ENCODE measurements around the gene SSB. TPM values are rescaled to one million over a fixed set of nuclear protein-coding genes. Genes with fewer than 3 reads are reported as not detected.
"Not testable (repeated sequence)": the region's sequence is repeated elsewhere in the genome, so short reads cannot be mapped to it uniquely, and the experiment has no call there.

The SSB gene
- total RNA-seq (2014; rRNA removed; shearing (Covaris generic)) = 172 and 179 TPM in 2 replicates

GRCh38 chr2:169798718-169799592 is at the start of gene SSB:
Gene SSB, plus strand, starts transcription at chr2:169798871. Its CDS starts 2,090 bp downstream, at chr2:169800961.
- peak; percentile 96 for DNase-seq (ENCODE audit: low read depth)

DNA sequence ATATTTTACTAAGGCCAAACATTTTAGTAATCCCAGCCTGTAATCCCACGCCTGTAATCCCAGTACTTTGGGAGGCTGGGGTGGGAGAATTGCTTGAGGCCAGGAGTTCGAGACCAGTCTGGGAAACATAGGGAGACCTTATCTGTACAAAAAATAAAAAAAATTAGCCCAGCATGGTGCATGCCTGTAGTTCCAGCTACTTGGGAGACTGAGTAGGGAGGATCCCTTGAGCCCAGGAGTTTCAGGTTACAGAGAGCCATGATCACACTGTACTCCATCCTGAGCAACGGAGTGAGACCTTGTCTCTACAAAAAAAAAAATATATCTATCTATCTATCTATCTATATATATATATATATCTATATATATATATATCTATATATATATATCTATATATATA is 45.9 kb upstream of the SSB start:
- DNase-seq (ENCODE audit: low read depth) = no peak

DNA sequence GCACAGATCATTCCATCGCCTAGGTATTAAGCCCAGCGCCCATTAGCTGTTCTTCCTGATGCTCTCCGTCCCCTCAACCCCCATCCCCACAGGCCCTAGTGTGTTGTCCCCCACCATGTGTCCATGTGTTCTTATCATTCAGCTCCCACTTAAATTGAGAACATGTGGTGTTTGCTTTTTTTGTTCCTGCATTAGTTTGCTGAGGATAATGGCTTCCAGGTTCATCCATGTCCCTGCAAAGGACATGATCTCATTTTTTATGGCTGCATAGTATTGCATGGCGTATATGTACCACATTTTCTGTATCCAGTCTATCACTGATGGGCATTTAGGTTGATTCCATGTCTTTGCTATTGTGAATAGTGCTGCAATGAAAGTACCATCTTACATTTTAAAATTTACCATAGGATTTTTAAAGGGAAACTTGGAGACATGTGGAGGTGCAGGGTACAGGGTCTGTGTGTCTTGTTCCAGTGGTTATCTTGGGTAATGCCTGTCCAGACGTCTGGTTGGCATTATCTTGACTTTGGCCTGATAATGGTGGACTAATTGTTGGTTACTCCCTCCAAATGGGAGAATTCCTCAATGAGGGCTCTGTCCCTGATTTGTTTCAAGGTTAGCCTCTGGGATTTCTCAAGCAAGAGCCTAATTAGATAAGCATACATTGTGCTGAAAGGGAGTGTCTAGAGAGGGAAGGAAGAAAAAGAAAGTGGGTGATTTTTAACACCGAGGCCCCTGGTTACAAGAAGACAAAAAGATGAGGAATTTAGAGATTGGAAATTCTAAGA is 43.4 kb upstream of the SSB start:
- DNase-seq (ENCODE audit: low read depth) = no peak

DNA sequence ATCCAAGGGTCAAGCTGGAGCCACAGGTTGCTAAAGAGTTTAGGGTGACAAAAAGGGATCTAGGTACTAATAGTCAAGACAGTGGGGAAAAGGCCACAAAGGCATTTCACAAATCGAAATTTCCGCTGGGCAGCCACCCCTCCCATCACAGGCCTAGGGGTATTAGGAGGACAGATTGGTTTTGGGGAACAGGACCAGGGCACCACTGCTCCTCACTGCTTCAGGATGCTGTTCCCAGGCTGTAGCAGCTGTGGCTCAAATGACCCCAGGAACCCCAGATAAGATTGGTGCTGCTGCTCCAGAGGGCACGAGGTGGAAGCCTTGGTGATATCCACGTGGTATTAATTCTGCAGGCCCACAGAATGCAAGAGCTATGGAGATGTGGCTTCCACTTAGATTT is 42.3 kb upstream of the SSB start:
- DNase-seq (ENCODE audit: low read depth) = no peak

- no peak for DNase-seq (ENCODE audit: low read depth)
Measured at GRCh38 chr2:169757356-169757755, 41.3 kb upstream of the SSB start.

GRCh38 chr2:169757778-169758177 is 40.9 kb upstream of the SSB start:
- no peak for DNase-seq (ENCODE audit: low read depth)

DNA sequence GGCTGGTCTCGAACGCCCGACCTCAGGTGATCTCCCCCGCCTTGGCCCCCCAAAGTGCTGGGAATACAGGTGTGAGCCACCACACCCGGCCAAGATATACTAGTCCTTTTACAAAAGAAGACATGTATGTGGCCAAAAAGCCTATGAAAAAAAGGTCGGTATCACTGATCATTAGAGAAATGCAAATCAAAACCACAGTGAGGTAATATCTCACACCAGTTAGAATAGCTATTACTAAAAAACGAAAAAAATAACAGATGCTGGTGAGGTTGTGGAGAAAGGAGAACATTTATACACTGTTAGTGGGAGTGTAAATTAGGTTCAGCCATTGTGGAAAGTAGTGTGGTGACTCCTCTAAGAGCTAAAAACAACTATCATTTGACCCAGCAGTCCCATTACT is 38.7 kb upstream of the SSB start:
- DNase-seq (ENCODE audit: low read depth) = no peak

DNA sequence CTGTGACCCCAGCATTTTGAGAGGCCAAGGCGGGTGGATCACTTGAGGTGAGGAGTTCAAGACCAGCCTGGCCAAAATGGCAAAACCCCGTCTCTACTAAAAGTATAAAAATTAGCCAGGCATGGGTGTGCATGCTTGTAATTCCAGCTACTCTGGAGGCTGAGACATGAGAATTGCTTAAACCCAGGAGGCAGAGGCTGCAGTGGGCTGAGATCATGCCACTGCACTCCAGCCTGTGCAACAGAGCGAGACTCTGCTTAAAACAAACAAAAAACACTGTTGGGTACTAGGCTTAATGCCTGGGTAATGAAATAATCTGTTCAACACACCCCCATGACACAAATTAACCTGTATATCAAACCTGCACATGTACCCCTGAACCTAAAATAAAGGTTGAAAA is 37.9 kb upstream of the SSB start:
- DNase-seq (ENCODE audit: low read depth) = not testable (repeated sequence)

DNA sequence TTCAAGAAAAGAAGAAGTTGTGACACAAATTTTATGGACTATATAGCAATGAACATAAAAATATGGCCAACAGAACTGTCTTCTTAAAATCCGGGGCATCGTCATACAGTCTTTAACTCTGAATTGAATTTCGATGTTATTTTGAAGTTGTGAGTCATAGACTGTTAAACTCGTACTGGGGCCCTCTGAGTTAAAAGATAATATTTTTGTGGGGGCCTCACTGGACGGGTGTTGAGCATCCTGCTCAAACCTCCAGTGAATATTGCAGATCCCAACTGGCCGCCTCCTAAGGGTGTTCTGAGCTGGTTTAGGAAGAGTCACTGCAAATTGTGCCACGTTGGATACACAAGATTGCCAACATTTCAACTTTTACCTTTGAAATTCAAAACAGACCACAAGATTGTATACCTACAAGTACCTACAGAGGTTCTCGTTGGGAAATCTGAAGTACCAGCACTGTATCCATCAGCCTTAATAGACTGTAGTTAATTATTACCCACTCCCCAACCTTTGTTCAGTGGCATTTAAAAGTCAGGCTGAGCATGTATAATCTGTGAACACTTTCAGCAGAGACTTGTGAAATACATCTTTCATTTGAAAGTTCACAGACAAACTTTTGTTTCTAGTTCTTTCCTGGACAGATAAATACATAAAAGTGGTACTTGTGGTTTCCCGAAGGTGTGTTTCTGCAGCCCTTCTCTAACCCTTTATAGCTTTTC is 37.3 kb upstream of the SSB start:
- no peak for DNase-seq (ENCODE audit: low read depth)

- DNase-seq (ENCODE audit: low read depth) = no peak
Measured at GRCh38 chr2:169761970-169762292, 36.7 kb upstream of the SSB start.

DNA sequence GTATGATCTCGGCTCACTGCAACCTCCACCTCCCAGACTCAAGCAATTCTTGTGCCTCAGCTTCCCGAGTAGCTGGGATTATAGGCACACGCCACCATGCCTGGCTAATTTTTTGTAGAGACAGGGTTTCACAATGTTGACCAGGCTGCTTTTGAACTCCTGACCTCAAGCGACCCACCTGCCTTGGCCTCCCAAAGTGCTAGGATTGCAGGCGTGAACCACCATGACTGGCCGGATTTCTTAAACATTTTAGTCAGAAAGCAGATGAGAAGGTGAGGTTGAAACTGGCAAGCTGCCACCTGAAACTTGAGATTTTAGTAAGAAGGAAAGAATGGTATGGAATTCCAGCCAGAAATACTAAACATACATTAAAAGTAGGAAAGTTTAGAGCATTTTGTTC is 33.1 kb upstream of the SSB start:
- DNase-seq (ENCODE audit: low read depth) = peak; percentile 46

DNA sequence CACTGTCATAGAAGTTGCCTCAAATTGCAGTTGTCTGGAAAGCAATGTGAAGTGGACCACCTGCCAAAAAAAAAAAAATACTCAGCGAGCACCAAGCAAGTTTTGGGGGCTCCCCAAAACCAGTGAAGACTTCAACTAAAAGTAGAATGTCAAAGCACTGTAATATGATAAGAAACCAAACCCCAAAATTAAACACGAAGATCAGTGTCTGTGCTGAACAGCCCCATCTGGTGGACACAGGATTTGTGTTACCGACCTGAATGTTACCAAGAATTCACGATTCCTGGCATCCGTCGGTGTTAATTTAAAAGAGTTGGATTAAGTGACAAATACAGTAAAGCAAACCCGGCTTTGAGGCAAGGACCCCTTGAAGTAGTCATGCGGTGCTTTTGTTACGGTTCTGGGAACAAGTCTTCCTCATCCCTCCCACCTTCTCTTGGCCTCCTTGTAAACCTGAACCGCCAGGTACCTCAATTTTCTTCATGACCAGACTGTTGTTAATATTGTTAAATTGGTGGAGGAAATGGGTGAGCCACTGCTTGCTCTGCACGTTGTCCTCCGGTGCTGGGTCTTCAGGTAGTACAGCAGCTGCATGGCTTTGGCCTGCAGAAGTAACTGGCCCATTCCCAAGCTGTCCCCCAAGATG is 31.3 kb upstream of the SSB start:
- DNase-seq (ENCODE audit: low read depth) = peak; percentile 48

DNA sequence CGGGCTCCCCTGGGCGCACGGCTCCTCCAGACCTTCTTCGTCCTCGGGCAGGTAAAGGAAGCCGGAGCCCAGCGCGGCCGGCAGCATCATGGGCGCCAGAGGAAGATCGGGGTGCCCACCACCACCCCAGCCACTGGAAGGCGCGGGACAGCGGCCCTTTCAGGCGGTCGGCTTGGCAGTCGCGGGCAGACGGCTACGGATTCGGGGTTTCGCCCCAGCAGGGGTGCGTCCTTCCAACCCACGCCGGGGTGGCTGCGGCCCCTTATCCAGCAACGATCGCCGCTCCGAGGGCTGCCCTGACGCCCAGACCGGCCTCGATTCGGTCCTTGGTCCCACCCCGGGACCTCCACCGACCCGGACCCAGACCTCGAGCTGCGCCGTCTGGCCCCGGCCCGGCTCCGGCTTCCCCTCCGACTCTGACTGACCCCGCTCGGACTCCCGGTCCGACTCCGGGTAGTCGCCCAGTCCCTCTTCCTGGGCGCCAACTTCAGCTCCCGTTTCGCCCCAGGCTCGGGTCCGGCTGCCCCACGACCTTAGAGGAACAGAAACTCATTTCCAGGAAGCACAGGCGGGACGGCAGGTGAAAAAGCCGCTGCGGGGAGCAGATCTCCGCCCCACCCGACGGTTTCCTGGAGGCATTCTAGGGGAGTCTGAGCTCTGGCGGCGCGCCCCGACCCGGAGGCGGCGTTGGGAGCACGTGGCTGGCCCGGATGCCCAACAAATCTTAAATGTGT is 30.2 kb upstream of the SSB start:
- DNase-seq (ENCODE audit: low read depth) = no peak

DNA sequence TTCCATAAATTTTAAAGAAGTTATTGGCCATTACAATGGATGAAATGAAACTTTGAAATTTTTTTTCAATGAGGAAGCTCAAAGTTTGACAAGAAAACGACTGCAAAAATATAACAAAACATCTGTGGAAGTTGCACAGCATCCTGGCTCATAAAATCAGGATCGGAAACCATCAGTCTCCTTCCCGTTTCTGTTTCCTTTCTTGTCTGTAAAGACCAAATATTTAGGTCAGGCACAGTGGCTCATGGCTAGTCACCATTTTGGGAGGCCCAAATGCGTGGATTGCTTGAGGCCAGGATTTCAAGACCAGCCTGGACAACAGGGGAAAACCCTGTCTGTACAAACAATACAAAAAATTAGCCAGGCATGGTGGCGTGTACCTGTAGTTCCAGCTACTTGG is 27.6 kb upstream of the SSB start:
- no peak for DNase-seq (ENCODE audit: low read depth)

DNA sequence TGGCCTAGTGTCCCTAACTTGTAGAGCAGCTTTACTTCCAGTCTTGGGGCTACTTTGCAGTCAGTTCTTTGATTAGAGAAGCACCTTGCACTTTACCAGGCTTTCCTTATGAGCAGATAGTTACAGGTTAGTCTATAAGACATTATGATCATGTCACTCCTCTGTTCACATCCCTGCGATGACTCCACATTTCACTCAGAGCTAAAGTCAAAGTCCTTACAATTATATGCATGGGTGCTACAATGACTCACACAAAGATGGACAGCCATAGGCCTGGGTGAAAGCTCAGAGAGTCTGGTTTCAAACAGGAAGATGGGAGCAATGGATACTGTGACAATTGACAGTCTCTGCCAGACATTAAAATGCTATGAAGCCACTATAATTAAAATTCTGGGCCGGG is 27.1 kb upstream of the SSB start:
- DNase-seq (ENCODE audit: low read depth) = no peak

- no peak for DNase-seq (ENCODE audit: low read depth)
Measured at GRCh38 chr2:169772651-169773050, 26.0 kb upstream of the SSB start.

- no peak for DNase-seq (ENCODE audit: low read depth)
Measured at GRCh38 chr2:169775354-169775753, 23.3 kb upstream of the SSB start.

DNA sequence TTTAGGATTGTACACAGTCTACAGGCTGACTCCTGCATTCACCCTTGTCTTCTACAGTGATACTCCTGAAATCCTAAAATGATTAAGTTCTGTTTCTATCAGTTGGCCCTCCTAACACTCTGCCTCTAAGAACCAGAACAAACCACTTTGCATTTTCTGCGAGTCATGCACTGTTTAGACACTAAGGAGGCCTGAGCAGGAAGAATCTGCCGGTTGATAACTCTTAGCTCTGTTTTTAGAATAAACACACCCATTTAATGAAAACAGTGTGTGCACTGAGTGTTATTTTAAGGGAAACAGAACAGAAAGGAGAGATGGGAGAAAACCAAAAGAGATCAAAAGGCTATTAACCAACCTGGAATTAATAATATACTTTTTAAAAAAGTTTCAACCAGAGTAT is 22.9 kb upstream of the SSB start:
- no peak for DNase-seq (ENCODE audit: low read depth)

- DNase-seq (ENCODE audit: low read depth) = peak; percentile 29
Measured at GRCh38 chr2:169776252-169776761, 22.4 kb upstream of the SSB start.

- no peak for DNase-seq (ENCODE audit: low read depth)
Measured at GRCh38 chr2:169778446-169778845, 20.2 kb upstream of the SSB start.

All from Daoy (cell line).